ENCODE results near the gene SLC66A1.
"Not testable (repeated sequence)": the region's sequence is repeated elsewhere in the genome, so short reads cannot be mapped to it uniquely, and the experiment has no call there.

The SLC66A1 gene, protein sequence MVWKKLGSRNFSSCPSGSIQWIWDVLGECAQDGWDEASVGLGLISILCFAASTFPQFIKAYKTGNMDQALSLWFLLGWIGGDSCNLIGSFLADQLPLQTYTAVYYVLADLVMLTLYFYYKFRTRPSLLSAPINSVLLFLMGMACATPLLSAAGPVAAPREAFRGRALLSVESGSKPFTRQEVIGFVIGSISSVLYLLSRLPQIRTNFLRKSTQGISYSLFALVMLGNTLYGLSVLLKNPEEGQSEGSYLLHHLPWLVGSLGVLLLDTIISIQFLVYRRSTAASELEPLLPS

DNA sequence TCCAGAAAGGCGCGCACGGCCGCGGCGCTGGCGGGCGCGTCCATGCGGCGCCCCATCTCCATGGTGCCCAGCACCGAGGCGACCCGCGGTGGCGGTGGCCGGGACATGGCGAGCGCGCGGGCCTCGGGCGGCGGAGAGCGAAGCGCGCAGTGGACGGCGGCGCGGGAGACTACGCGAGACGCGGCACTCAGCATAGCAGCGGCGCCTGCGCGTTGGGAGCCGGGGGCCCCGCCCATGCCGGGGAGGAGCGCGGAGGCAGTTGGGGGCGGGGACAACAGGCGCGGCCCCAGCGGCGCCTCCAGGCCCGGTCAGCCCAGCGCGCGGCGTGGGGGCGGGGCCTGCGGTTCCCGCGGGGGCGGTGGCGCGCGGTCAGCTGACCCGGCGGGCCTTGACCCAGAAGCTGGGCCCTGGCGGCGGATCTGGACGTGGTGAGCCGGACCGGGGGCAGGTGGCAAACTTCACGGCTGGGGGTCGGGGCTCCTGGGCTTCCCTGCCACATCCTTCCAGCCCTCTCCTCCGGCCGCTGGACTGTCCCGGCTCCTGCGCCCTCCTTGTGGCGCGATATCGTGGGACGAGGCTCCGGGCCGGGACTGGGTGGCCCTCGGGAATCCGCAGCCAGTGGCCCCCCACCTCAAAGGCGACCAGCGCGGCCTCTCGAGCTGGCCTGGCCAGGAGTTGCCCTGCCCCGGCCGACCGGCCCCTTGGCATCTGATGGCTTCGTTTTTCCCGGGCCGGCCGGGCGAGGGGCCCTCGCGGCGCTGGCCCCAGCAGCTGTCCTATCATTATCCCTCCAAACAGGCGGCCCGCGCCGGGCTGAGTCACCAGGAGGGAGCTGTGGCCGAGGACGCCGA, at the start of gene SLC66A1, which contains the start of gene AKR7A2:
Gene SLC66A1, plus strand, starts transcription at position 396 of the 851 bp plus-strand sequence. CDS start 5,352 bp downstream, outside the sequence.
Gene AKR7A2, minus strand, starts transcription at position 214 of the 851 bp plus-strand sequence. Its CDS starts 20 bp downstream, at position 194.
- peak; percentile 92 for DNase-seq

DNA sequence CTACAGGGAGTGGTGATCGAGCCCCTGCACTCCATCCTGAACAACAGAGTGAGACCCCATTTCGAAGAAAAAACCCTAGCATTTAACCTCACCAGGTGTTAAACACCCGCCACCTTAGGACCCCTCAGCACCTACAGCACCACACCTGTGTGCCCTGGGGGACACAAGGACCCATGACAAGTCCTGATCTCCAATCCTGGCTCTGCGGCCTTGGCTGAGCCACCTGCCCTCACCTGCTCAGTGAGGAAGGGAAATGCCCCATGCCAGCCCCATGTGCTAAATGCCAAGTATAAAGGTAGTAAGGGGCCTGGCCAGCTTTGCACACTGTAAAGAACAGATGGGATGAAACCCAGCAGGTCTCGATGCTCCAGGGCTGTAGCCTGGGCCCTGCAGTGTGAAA, 49.4 kb upstream of the SLC66A1 start:
- DNase-seq: no peak

DNA sequence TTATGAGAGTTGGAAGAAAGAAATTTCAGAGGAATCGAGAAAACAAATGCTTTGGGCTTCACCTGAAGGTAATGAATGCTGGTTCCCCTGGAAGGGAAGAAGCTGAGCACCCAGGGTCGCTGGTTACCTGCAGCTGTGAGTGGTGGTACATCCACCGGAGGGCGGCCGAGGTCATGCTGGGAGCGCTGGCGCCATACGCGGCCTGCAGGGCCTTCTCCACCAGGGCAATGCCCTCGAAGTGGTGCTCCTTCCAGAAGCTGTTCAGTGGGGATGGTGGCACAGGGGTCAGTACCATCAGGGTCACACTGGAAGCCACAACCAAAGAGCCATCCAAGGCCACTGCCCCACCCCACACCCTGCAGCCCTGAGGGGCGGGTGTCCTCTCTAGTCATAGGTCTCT, 43.7 kb upstream of the SLC66A1 start:
- no peak for DNase-seq

DNA sequence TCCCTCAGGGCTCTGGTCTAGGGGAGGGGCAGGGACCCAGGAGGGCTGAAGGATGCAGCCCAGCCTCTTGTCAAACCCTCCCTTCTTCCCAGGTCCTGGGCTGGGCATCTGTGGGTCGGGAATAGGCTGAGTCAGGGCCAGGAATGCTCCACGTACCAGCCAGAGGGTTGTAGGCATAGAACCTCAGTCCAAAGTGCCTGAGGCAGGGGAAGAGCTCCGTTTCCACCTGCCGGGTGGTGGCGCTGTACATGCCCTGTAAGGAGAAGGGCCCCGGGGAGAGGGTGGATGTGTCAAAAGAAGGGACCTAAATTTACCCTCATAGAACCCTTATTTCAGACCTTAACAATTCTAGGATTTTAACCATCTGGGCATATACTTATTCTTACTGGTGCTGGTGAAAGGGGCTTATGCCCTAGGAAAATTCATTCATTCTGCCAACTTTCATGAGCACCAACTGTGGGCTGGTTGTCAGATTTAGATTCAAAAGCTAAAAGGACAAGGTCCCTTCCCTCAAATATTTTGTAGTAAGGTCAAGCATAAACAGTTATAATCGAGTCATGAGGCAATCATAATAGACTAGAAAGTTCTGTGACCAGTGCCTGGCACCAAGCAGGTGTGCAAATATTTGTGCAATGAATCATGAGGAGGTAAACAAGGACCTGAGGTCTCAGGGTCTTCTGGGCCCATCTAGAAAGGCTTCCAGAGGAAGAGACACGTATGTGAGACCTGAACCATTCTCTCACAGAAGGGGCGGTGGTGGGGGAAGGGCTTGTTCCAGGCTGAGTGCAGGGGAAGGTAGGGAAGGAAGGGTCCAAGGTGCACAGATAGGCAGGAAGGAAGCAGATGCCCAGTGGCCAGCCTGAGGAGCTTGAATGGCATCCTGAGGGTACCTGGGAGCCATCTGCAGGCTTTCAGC, 42.4 kb upstream of the SLC66A1 start:
- DNase-seq: not testable (repeated sequence)

DNA sequence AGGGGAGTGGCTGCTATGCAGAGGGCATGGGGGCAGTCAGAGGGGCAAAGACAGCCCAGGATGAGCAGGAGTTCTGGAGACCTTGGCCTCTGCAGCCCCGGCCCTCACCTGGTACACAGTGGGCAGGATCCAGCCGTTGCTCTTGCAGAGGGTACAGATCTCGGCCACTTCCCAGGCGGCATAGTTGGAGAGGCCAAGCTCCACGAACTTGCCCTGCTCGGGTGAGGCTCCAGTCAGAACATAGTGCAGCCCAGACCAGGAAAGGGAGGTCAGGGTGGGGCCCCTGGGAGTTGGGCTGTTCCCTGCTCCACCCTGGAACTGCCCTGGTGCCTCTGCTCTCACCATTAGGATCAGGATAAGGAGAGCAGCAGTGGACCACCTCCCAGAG, 41.8 kb upstream of the SLC66A1 start:
- not testable (repeated sequence) for DNase-seq

DNA sequence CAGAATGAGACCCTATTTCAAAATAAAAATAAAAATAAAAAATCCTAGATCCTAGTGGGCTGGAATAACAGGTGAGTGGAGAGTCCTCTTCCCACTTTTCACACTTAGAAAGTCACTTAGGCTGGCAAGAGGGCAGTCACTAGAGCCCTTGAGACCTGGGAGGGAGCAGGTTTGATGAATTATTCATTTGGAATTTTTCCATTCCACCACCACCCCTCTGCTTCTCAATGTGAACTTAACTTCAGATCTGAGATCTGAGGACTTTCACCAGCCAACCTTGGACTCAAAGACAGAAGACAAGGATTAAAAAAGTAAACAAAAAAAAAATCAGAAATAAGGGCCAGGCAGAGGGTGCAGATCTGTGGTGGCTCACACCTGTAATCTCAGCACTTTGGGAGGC, 40.1 kb upstream of the SLC66A1 start:
- no peak for DNase-seq

DNA sequence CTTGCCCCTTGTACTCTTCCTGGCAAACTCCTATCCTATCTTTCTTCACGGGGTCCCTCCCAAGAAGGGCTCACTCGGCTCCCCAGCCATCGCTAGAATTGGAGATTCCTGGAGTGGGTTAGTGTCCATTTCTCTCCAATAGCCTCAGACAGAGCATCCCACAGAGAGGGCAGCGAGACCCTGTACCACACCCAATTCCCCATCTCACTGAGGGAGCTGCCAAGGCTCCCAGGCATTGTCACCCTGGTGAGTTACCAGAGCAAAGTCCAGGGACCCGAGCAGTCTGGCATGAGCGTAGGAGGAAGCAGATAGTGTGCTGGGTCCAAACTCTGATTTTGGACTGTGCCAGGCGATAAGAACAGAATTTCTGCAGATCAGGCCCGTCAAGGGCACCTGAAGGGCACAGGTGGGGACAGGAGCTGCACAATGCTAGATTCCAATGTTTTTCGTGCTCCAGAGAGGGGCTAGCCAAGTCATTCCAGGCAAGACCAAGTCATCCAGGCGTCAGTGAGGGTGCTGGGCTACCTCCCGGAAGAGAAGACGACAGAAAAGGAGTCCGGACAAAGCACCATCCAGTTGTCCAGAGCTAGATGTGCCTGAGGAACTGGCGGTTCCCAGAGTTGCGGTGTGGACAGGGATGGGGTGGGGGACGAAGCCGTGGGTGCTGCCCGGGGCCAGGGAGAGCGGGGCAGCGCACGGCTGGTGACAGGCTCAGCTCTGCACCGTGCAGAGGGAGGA, 38.9 kb upstream of the SLC66A1 start:
- no peak for DNase-seq

DNA sequence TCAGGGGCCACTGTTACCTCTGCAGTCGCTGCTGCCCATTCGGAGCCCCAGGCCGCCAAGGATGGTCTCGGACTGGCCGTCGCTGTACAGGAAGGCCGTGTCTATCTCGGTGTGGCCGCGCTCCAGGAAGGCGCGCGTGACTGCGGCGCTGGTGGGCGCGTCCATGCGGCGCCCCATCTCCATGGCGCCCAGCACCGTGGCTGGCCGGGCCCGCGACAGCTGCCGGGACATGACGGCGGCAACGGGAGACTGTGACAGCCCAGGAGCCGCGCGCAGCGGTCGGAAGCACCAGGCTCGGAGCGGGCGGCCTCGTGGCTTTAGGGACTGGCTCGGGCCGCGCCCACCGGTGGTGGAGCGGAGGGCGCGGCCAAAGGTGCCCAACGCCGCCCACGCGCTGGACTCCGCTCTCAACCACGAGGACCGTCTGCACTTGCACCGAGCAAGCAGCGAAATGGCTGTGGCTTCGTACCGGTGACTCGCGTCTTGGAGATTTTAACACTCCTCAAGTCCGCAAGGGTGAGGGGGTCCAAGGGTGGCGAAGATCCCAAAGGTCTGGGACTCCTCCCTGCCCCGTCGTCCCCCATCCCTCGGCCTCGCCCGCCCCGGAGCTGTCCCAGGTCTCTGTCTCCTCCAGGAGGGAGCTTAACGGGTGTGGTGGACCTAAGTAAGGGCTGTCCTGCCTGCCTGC, 38.1 kb upstream of the SLC66A1 start:
- not testable (repeated sequence) for DNase-seq

DNA sequence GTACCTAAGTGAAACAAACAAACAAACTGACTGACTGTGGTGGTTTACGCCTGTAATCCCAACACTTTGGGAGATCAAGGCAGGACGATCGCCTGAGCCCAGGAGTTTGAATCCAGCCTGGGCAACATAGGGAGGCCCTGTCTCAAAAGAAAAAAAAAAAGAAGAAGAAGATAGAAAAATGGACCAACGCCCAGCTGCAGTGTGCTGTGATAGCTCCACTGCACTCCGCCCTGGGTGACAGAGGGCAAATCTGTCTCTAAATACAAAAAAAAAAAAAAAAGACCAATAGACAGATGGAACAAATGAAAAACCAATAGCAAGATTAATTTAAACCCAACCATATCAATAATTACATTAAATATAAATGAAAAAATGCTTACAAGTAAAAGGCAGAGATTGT, 37.5 kb upstream of the SLC66A1 start:
- DNase-seq: no peak

DNA sequence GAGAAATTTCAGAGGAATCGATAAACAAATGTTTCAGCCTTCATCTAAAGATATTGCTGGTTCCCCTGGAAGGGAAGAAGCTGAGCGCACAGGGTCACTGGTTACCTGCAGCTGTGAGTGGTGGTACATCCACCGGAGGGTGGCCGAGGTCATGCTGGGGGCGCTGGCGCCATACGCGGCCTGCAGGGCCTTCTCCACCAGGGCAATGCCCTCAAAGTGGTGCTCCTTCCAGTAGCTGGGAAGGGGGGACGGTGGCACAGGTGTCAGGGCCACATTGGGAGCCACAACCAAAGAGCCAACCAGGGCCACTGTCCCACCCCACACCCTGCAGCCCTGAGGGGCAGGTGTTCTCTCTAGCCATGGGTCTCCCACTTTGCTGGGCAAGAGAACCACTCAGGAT, 28.2 kb upstream of the SLC66A1 start:
- DNase-seq: no peak

DNA sequence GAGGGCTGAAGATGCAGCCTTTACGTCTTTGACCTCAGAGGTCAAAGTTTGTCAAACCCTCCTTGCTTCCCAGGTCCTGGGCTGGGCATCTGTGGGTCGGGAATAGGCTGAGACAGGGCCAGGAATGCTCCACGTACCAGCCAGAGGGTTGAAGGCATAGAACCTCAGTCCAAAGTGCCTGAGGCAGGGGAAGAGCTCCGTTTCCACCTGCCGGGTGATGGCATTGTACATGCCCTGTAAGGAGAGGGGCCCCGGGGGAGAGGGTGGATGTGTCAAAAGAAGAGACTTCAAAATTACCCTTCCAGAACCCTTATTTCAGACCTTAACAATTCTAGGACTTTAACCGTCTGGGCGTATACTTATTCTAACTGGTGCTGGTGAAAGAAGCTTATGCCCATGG, 27.2 kb upstream of the SLC66A1 start:
- DNase-seq: no peak

DNA sequence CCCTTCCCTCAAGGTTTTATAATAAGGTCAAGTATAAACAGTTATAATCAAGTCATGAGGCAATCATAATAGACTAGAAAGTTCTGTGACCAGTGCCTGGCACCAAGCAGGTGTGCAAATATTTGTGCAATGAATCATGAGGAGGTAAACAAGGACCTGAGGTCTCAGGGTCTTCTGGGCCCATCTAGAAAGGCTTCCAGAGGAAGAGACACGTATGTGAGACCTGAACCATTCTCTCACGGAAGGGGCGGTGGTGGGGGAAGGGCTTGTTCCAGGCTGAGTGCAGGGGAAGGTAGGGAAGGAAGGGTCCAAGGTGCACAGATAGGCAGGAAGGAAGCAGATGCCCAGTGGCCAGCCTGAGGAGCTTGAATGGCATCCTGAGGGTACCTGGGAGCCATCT, 26.8 kb upstream of the SLC66A1 start:
- DNase-seq: not testable (repeated sequence)

DNA sequence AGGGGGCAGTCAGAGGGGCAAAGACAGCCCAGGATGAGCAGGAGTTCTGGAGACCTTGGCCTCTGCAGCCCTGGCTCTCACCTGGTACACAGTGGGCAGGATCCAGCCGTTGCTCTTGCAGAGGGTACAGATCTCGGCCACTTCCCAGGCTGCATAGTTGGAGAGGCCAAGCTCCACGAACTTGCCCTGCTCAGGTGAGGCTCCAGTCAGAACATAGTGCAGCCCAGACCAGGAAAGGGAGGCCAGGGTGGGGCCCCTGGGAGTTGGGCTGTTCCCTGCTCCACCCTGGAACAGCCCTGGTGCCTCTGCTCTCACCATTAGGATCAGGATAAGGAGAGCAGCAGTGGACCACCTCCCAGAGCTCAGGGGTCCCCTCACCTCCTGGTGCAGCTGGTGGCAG, 26.3 kb upstream of the SLC66A1 start:
- DNase-seq: not testable (repeated sequence)

DNA sequence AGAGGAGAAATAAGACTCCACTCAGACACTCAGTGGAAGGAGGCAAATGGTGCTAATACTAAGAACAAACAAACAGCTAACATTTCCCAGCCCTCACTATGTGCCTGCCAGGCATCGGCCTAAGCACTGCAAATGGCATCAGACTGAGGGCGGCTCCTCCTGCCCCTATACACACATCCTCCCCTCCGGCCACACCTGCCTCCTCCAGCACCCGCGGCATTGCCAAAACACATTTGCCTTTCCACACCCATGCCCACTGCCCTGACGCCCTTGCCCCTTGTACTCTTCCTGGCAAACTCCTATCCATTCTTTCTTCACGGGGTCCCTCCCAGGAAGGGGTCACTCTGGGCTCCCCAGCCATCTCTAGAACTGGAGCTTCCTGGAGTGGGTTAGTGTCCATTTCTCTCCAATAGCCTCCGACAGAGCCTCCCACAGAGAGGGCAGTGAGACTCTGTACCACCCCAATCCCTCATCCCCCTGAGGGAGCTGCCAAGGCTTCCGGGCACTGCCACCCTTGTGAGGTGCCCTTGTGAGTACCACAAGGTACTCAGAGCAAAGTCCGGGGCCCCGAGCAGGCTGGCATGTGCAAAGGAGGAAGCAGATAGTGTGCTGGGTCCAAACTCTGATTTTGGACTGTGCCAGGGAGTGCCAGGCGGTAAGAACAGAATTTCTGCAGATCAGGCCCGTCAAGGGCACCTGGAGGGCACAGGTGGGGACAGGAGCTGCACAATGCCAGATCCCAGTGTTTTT, 24.5 kb upstream of the SLC66A1 start:
- DNase-seq: no peak

DNA sequence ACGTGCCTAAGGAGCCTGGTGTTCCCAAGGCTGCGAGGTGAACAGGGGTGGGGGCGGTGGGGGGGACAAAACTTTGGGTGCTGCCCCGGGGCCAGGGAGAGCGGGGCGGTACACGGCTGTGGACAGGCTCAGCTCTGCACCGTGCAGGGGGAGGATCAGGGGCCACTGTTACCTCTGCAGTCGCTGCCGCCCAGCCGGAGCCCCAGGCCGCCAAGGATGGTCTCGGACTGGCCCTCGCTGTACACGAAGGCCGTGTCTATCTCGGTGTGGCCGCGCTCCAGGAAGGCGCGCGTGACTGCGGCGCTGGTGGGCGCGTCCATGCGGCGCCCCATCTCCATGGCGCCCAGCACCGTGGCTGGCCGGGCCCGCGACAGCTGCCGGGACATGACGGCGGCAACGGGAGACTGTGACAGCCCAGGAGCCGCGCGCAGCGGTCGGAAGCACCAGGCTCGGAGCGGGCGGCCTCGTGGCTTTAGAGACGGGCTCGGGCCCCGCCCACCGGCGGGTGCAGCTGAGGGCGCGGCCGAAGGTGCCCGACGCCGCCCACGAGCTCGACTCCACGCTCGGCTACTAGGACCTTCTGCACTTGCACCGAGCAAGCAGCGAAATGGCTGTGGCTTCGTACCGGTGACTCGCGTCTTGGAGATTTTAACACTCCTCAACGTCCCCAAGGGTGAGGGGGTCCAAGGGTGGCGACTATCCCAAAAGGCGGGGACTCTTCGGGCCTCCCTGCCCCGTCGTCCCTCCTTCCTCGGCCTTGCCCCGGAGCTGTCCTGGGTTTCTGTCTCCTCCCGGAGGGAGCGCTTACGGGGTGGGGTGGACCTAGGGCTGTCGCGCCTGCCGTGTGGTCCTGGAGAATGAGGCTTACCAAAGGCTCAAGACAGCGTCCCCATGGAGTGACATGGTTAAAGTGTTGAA, 23.5 kb upstream of the SLC66A1 start, which contains the start of gene AKR7A3:
Gene AKR7A3, minus strand, starts transcription at position 447 of the 918 bp plus-strand sequence. Its CDS starts 61 bp downstream, at position 386.
- peak; percentile 58 for DNase-seq

DNA sequence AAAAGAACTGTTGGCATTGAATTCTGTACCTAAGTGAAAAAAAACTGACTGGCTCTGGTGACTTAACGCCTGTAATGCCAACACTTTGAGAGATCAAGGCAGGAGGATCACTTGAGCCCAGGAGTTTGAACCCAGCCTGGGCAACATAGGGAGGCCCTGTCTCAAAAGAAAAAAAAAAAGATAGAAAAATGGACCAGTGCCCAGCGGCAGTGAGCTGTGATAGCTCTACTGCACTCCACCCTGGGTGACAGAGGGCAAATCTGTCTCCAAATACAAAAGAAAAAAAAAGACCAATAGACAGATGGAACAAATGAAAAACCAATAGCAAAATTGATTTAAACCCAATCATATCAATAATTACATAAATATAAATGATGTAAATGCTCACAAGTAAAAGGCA, 22.9 kb upstream of the SLC66A1 start:
- DNase-seq: no peak

DNA sequence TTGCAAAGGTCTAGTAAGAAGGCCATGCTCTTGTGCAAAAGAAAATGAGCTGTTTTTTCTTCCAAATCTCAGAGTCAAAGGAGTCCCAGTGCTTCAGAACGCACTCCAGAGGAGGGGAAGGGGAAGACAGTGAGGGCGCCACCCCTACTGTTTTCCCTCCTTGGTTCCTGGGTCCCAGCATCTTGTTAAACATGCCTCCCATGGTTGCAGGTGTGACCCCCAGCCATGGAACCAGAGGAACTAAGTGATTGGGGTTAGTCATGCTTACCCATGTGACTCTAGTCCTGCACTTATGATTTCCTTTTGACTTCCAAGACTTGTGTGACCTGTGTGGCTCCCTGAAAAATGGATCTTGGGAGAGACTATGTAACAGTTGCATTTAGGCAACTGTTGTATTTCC, 17.5 kb upstream of the SLC66A1 start:
- no peak for DNase-seq

DNA sequence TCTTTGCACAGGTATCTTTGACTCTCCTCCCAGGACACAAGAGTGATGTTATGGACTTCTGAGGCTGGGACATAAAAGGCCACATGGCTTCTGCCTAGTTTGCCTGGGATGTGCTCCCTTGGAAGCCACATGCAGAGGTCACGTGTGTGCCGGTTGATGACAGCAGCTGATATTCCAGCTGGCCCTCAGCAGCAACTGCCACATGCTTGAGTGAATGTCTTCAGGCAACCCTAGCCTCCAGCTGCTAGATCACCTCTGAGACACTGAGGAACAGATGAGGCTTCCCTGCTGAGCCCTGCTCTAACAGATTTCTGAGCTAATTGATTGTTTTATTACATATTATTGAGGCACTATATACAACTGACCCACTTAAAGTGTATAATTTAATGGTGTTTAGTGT, 11.9 kb upstream of the SLC66A1 start:
- DNase-seq: no peak

DNA sequence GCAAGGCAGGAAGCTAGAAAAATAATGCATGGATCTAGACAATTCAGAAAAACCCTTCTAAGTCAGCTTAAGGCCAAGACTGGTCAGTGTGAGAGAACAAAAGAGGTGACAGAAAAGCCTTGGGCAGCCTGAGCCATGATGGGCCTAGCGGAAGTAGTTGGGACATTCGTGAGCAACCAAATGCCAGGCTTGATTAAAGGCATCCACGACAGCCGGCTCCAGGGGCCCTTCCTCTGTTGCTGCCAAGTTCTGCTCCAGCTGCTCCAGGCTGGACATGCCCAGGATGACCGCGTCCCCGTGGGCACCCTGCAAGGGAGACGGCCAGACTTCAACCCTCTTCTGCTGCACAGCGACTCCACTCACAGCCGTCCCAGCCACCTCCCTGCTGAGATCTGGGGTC, 8.0 kb upstream of the SLC66A1 start:
- DNase-seq: not testable (repeated sequence)

DNA sequence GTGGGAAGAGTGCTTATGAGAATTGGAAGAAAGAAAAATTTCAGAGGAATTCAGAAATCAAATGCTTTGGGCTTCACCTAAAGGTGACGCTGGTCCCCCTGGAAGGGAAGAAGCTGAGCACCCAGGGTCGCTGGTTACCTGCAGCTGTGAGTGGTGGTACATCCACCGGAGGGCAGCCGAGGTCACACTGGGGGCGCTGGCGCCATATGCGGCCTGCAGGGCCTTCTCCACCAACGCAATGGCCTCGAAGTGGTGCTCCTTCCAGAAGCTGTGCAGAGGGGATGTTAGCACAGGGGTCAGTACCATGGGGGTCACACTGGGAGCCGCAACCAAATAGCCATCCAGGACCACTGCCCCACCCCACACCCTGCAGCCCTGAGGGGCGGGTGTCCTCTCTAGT, 6.2 kb upstream of the SLC66A1 start:
- no peak for DNase-seq

All from CD4-positive, alpha-beta T cell treated with Interleukin-21 for 1 hour (primary cell).